Measurements from ENCODE around the gene TANGO2. TPM values are rescaled to one million over a fixed set of nuclear protein-coding genes. Genes with fewer than 3 reads are reported as not detected.

The TANGO2 gene
- total RNA-seq, 1 donor from 2014 or later, result 12.5 TPM

DNA sequence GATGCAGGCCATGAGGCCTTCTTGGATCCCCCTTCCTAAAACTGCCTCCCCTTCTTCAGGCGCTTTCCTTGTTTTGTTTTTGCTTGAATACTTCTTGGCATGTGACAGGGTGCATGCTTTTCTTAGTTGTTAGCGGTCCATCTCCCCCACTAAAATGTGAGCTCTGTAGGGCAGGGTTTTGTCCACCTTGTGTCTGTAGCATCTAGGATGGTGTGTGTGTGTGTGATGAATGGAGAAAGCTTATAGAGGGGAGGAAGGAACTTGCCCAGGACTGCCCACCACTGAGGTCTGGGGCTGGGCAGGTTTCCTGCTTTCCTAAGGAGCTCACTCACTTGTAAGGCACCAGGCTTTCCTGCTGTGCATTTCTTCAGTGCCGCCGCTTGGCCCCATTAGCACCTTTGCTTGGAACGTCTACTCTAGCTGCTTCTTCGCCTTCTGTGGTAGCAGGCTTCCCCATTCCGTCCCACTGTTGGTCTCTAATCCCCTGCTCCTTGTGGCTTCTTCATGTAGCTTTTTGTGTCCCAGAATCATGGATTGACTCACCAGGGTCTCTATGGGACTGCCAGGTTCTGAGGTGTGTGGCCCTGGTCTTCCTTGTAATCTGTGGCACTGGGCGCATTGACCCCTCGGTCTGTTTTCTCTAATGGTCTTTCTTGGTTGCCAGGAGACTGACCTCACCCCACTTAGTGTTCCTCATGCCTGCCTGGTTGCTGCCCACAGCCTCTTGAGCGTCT is 62.4 kb downstream of the TANGO2 start:
- no peak for DNase-seq (ENCODE audit: low spot score)

DNA sequence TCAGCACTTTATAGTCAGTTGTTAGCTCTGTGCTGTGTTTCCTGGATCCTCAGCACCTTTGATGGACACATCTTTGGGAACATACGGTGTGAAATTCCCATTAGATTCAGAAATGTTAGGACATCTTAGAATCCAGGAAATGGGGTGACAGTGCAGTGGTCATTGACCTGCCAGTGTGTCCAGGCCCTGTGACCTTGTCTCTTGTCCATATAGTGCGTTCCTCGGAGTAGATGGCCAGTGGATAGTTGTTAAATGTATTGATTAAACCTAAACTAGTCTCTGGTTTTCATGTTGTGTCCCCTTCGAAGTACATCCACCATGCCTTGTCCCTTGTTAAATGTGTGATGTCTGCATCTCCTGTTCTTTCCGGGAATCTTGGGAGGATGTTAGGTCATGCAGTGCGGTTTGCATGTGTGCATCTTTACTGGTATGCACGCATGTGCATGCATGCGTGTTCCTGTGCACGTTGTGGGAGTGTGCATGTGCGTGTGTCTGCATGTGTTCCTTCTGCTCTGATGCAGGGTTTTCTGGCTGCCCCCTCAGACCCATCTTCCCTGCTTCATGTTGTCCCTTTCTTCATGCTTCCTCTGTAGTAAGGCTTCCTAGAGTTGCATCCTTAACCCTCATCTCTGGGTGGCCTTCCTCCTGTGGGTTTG is 63.1 kb downstream of the TANGO2 start:
- DNase-seq (ENCODE audit: low spot score) (no peak), ATAC-seq (no peak)

More for the DNA sequence above, 62.4 kb downstream of the TANGO2 start:
- ATAC-seq, result no peak

DNA sequence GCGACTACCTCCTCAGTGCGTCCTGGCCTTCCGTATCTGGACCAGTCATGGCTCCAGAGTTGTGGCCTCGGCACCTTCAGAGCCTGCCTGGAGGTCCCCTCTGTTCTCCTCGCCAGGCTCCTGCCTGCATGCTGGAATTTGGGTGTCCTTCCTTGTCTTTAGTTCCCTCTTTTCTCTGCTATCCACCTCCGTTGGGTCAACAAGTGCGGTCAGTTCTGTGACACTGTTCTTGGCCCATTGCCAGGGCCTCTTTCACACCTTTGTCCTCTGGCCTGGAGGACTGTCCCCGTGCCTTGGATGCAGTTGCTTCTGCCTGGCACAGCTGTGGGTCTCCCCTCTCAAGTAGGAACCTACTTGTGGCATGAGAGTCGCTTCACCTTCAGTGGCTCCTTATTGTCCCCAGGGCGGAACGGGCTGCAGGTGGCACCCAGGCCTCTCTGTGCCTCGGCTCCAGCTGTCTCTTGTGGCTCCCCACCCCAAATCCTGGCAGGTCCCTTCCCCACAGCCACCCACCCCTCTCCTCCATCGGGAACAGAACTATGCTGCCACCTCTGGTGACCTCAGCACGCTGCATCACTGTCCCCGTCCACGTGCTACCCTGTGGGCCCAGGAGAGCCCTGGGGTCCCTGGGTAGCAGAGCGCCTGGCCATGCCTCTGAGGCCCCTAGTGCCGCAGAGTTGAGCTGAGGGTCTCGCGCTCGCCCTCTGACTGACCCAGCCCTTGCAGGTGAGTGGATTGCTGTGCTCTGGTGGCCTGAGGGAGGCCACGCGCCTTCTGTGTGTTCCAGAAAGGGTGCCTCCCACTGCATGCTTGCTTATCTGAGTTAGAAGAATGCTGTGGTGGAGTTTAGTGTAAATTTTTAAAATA is 63.9 kb downstream of the TANGO2 start:
- ATAC-seq (peak; percentile 56), DNase-seq (ENCODE audit: low spot score) (peak; percentile 93)

DNA sequence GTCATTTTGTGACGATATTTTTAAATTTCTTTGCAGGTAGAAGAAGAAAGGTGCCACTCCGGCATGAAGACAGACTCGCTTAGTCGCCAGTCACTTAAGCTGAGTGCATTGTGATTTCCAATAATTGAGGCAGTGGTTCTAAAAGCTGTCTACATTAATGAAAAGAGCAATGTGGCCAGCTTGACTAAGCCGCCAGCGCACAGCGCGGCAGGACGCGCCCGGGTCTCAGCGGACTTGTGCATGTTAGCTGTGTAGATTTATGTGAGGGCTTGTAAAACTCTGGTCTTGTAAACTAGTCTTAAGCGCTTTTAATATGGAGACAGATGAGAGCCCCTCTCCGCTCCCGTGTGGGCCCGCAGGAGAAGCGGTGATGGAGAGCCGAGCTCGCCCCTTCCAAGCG is 64.7 kb downstream of the TANGO2 start:
- ATAC-seq (no peak), DNase-seq (ENCODE audit: low spot score) (no peak)

GRCh38 chr22:20086101-20086599 is 65.2 kb downstream of the TANGO2 start:
- DNase-seq (ENCODE audit: low spot score), result no peak
- no peak for ATAC-seq

DNA sequence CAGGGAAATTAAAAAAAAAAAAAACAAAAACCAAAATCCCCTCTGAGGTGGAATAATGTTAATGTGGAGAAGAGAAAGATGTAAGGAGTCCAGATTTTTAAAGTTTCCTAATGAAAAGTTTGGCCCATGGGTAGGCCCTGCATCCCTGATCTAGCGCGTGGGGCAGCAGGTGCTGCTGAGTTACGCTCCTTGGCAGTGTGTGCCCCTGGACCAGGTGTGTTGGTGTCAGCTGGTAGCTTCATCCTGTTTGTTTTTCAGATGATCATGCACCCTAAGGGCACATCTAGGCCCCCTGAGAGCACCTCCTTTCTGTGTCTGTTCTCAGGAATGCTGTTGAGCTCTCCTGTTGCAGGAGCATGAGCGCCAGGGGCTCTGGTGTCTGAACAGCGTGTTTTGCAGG is 65.9 kb downstream of the TANGO2 start:
- DNase-seq (ENCODE audit: low spot score) (no peak), ATAC-seq (no peak)

DNA sequence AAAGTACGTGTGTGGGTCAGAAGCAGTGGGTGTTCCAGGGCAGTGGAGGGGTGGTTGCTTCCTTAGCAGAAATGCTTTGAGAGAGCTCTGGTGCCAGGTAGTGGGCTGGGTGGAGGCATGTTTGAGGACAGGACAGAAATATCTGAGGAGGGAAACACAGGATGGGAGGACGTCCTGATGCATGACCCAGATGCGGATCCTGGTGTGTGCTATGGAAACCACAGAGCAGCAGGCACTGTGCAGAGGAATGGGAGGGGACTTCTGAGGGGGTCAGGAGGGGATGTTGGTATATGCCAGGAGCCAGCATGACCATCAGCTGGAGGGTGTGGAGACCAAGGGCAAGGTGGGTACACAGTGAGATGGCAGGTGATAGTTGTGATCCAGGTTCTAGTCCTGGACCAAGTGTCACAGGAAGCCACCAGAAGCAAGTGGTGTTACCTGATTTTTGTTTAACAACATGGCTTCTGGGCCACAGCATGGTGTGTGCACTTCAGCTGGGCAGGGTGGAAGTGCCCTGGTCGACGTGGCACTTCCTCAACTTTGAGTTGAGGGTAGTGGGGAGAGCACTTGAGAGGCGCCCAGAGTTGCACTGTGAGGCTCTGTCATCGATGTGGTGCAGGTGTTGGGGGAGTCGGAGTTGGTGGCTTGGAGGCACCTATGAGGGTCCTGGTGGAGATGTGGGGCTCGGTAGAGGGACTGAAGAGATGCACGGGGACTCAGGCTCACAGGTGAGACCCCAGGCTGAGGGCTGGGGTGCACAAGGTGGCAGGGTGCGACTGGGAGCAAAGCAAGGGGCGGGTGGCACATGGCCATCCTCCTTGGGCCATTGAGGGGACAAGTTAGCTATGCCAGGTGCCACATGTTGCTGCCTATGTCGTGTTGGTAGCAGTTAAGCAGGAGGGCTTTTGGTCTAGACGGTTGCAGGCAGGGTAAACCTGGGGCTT is 66.7 kb downstream of the TANGO2 start:
- no peak for DNase-seq (ENCODE audit: low spot score)
- no peak for ATAC-seq

- DNase-seq (ENCODE audit: low spot score), result no peak
- ATAC-seq, result no peak
These were observed 67.3 kb downstream of the TANGO2 start for GRCh38 chr22:20088263-20088648.

DNA sequence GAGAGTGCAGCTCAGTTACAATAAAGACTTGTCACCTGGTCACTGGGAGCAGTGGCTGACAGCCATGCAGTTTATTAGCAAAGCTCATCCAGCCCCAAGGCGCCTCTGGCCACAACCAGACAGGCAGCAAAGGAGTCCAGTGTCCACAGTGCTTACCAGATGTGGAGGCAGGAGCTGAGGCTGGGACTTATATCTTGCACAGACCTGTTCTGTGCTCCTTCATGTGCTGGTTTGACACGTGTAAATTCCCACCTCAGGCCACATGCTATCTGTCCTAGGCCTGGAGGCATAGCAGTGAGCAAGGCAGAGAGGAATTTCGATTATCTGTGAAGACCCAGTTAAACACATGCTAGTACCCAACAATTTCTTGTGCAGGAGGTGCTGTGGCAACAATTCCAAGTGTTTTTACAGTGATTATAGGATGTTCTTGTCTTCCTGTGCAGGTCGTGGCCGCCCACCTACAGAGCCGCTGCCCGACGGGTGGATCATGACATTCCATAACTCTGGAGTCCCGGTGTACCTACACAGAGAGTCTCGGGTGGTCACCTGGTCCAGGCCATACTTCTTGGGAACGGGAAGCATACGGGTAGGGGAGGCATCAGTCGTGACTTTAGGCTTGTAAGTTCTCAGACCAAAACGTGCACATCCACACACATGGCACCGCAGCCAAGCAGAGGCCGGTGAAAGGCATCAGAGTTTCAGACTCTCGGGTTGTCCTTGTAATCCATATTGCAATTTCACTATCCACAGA is 68.5 kb downstream of the TANGO2 start:
- no peak for ATAC-seq
- no peak for DNase-seq (ENCODE audit: low spot score)

DNA sequence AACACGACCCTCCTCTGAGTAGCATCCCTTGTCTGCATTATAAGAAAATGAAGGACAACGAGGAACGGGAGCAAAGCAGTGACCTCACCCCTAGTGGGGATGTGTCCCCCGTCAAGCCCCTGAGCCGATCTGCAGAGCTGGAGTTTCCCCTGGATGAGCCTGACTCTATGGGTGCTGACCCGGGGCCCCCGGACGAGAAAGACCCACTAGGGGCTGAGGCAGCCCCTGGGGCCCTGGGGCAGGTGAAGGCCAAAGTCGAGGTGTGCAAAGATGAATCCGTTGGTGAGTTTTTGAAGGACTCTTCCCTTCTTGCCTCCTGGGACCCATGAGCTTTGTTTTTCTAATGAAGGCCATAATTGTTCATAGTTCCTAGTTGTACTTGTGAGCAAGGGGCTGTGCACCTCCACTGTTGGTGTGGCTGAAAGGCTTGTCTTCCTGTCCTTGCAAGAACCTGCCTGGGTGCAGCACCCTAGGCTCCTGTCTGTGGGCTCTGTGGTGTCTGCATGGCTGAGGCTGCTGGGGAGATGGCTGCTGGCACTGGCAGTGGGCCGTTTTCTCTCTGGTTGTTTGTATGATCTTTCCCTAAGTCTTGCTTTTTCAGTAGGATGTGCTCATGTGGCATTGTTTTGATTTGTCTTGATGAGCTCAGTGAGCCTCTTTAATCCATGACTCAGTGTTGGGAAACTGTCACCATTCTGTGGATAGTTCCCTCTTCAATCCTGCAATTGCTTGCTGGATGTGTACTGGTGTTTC is 69.2 kb downstream of the TANGO2 start:
- ATAC-seq (no peak), DNase-seq (ENCODE audit: low spot score) (no peak)

- ATAC-seq (no peak), DNase-seq (ENCODE audit: low spot score) (no peak)
These were observed 69.9 kb downstream of the TANGO2 start for GRCh38 chr22:20090730-20091240.

- DNase-seq (ENCODE audit: low spot score) (no peak), ATAC-seq (no peak)
These were observed 71.0 kb downstream of the TANGO2 start for GRCh38 chr22:20091690-20092476.

GRCh38 chr22:20092477-20092854 is 71.6 kb downstream of the TANGO2 start:
- ATAC-seq, result no peak
- no peak for DNase-seq (ENCODE audit: low spot score)

DNA sequence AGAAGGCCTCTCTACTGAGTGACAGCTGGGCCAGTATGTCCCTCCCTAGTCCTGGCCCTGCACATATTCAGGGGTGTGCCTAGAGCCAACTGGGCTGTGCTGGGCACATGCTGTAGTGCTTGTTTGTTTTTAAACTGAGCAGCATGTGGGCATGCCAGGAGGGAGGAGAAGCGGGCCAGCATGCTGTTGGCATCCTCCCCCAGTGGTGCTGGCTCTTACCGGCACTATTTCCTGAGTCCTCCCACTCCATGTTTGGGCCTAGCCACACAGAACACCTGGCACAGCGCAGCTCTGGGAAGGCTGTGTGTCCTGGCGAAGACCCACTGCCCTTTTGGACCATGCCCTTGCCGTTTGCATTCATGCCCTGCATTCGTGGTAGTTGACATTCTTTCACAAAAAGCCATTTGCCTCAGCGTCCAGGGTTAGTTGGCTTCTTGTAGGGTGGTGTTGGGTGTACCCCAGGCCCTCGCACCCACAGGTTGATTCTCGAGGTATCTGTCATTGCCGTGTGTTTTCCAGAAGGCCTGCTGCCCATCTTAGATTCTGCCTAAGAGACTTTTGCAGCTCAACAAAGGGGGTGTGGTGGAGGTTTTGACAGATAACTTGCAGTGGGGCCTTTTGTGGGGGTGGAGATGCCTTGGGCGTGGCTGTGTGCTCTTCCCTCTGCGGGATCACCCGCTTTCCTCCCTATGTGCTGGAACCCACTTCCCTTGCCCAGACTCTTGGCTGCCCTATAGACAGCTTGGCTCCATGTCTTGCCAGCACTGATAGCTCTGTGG is 72.7 kb downstream of the TANGO2 start:
- DNase-seq (ENCODE audit: low spot score) (peak; percentile 98), ATAC-seq (peak; percentile 90)

DNA sequence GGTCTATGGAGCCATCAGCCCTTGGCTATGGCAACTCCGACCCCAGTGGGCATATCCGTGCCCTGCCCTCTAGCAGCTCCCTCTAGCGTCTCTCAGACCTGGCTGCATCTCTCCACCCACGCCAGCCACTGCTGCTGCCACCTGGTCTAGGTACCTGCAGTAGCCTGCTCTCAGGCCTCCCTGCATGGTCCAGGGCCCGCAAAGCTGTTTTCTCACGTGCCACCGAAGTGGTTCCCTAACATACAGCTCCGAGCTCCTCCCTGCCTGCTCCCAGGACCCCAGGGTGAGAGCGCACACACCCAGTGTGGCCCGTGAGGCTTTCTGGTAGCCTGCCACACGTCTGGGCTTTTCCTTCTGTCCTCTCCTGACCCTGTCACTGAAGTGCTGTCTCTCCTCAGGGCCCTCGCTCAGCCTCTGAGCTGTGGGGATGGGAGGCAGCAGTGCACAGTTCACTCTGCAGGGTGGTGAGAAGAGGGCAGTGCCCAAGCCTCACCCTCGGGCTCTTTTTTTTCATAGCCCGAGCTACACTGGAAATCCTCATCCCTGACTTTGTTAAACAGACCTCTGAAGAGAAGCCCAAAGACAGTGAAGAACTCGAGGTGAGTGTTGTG is 73.4 kb downstream of the TANGO2 start:
- ATAC-seq (peak; percentile 60), DNase-seq (ENCODE audit: low spot score) (peak; percentile 51)

DNA sequence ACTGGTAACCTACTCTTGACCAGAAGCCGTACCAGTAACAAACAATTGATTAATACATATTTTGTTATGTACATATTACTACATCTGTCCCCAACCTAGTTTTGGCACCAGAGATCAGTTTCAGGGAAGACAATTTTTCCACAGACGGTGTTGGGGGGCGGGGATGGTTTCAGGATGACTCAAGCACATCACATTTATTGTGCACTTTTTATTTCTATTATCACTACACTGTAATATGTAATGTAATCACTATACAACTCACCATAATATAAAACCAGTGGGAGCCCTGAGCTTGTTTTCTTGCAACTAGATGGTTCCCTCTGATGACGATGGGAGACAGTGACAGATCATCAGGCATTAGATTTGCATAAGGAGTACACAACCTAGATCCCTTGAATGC is 74.6 kb downstream of the TANGO2 start:
- ATAC-seq, result no peak
- no peak for DNase-seq (ENCODE audit: low spot score)

Data from left lobe of liver (tissue), 2 donors.